ENCODE measurements around the gene LGR6.

LGR6 gene

GRCh38 chr1:202201971-202202370 lies 8.4 kb downstream of the LGR6 start:
- no peaks in the 10 kb centered on the region; the same call in 1 of the 2 replicates for H3K9me3 ChIP-seq (ENCODE audit: control insufficient read depth, insufficient read depth, low read length)
- no peak overlapping the region for H3K9ac ChIP-seq (ENCODE audit: low read depth, low read length)
- H3K27ac ChIP-seq (ENCODE audit: low read depth, low read length), result no peak overlapping the region
- no peak overlapping the region for H3K4me3 ChIP-seq (ENCODE audit: low read depth, low read length)
- H3K36me3 ChIP-seq (ENCODE audit: control insufficient read depth, insufficient read depth, low read length), result no peaks in the 10 kb centered on the region
- no peaks in the 10 kb centered on the region for H3K27me3 ChIP-seq (ENCODE audit: control insufficient read depth, insufficient read depth, low read length)
- 0 out of 2 replicates have a peak, but pooled peaks cover 3% of the 10 kb centered on the region for H3K4me1 ChIP-seq (ENCODE audit: control insufficient read depth, insufficient read depth, low read length)

DNA sequence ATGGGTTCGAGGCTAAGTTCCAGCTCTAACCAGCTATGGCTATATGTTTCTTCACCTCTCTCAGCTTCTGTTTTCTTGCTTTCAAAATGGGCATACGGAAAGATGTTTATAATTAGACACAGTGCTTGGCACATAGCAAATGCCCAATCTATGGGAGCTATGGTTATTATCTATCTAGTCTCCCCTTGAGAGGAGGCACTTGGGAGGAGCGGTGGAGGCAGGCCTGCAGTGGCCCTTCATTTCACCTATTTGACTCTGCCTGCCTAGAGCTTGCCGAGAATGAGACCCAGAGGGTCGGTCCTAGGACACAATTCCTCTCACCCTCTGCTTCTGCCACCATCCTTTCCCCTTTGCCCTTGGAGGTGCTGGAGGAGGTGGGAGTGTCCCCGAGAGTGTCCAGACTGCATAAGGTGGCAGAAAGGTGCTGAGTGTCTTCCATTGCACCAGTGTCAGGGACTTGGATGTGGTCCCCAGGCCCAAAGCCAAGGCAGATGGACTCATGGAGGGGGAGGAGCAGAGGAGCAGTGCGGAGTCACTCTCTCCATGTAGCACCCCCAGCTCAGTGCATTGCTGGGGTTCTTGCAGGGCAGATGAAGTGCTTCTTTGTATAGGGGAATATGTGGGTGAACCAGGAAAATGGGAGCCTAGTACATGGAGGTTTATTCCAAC lies 9.0 kb downstream of the LGR6 start:
- Histone ChIP-seq H3K4me1 (ENCODE audit: control insufficient read depth, insufficient read depth, low read length) (0 out of 2 replicates have a peak, but pooled peaks cover 3% of the 10 kb centered on the region), H3K27ac (ENCODE audit: low read depth, low read length) (no peak overlapping the region), H3K36me3 (ENCODE audit: control insufficient read depth, insufficient read depth, low read length) (no peaks in the 10 kb centered on the region), H3K4me3 (ENCODE audit: low read depth, low read length) (no peak overlapping the region), H3K27me3 (ENCODE audit: control insufficient read depth, insufficient read depth, low read length) (no peaks in the 10 kb centered on the region), H3K9ac (ENCODE audit: low read depth, low read length) (no peak overlapping the region), H3K9me3 (ENCODE audit: control insufficient read depth, insufficient read depth, low read length) (no peaks in the 10 kb centered on the region; the same call in 1 of the 2 replicates)

- H3K4me3 ChIP-seq (ENCODE audit: low read depth, low read length), result no peak overlapping the region
- no peaks in the 10 kb centered on the region for H3K27me3 ChIP-seq (ENCODE audit: control insufficient read depth, insufficient read depth, low read length)
- no peak overlapping the region for H3K9ac ChIP-seq (ENCODE audit: low read depth, low read length)
- no peak overlapping the region for H3K27ac ChIP-seq (ENCODE audit: low read depth, low read length)
- H3K36me3 ChIP-seq (ENCODE audit: control insufficient read depth, insufficient read depth, low read length), result no peaks in the 10 kb centered on the region
- H3K4me1 ChIP-seq (ENCODE audit: control insufficient read depth, insufficient read depth, low read length), result 0 out of 2 replicates have a peak, but pooled peaks cover 3% of the 10 kb centered on the region
- no peaks in the 10 kb centered on the region; the same call in 1 of the 2 replicates for H3K9me3 ChIP-seq (ENCODE audit: control insufficient read depth, insufficient read depth, low read length)
These were observed 9.8 kb downstream of the LGR6 start for GRCh38 chr1:202203238-202204039.

GRCh38 chr1:202204065-202204464 lies 10.5 kb downstream of the LGR6 start:
- H3K4me3 ChIP-seq (ENCODE audit: low read depth, low read length), result no peak overlapping the region
- H3K9me3 ChIP-seq (ENCODE audit: control insufficient read depth, insufficient read depth, low read length), result no peaks in the 10 kb centered on the region; the same call in 1 of the 2 replicates
- H3K9ac ChIP-seq (ENCODE audit: low read depth, low read length), result no peak overlapping the region
- H3K27me3 ChIP-seq (ENCODE audit: control insufficient read depth, insufficient read depth, low read length), result no peaks in the 10 kb centered on the region
- no peak overlapping the region for H3K27ac ChIP-seq (ENCODE audit: low read depth, low read length)
- 0 out of 2 replicates have a peak, but pooled peaks cover 3% of the 10 kb centered on the region for H3K4me1 ChIP-seq (ENCODE audit: control insufficient read depth, insufficient read depth, low read length)
- H3K36me3 ChIP-seq (ENCODE audit: control insufficient read depth, insufficient read depth, low read length), result no peaks in the 10 kb centered on the region

DNA sequence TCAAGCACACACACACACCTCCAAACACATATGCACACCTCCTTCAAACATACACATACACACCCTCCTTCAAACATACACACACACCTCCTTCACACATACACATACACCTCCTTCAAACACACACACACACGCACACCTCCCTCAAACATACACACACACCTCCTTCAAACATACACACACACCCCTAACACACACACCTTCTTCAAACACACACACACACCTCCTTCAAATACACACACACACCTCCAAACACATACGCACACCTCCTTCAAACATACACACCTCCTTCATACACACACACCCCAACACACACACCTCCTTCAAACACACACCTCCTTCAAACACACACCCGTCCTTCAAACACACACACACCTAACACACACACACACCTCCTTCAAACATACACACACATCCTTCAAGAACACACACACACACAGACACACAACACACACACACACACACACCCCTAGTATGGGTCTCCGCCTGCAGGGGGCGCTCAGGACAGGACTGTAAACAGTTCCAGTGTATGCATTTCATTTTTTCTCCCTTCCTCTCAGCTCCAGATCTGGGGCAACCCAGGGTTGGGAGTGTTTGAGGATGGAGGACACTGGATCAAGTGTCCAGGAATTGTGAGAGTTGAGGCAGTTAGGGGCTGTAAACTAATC lies 12.1 kb downstream of the LGR6 start:
- H3K4me1 ChIP-seq (ENCODE audit: control insufficient read depth, insufficient read depth, low read length), result no peaks in the 10 kb centered on the region
- no peaks in the 10 kb centered on the region for H3K27me3 ChIP-seq (ENCODE audit: control insufficient read depth, insufficient read depth, low read length)
- no peaks in the 10 kb centered on the region for H3K36me3 ChIP-seq (ENCODE audit: control insufficient read depth, insufficient read depth, low read length)
- H3K9me3 ChIP-seq (ENCODE audit: control insufficient read depth, insufficient read depth, low read length), result no peaks in the 10 kb centered on the region; the same call in 1 of the 2 replicates
- H3K4me3 ChIP-seq (ENCODE audit: low read depth, low read length), result no peak overlapping the region
- no peak overlapping the region for H3K27ac ChIP-seq (ENCODE audit: low read depth, low read length)
- no peak overlapping the region for H3K9ac ChIP-seq (ENCODE audit: low read depth, low read length)

DNA sequence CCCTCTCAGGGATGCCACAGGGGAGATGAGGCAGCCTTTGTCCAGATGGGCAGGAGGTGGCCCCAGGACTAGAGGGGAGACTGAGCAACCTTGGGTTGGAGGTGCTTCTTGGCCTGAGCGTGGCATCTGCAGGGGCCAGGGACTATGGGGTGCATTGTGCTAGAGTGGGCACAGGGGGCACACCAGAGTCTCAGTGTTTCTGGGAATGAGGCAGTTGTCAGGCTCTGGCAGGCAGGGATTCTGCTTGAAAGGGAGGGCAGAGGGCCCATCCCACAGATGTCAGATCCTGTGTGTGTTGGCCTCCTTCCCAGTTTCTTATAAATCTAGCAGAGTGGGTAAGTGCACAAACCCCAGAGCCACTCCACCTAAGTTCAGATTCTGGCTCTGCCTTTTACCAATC lies 13.7 kb downstream of the LGR6 start:
- no peak overlapping the region for H3K27ac ChIP-seq (ENCODE audit: low read depth, low read length)
- H3K4me3 ChIP-seq (ENCODE audit: low read depth, low read length), result no peak overlapping the region
- H3K36me3 ChIP-seq (ENCODE audit: control insufficient read depth, insufficient read depth, low read length), result no peaks in the 10 kb centered on the region
- no peaks in the 10 kb centered on the region; the same call in 1 of the 2 replicates for H3K9me3 ChIP-seq (ENCODE audit: control insufficient read depth, insufficient read depth, low read length)
- no peak overlapping the region for H3K9ac ChIP-seq (ENCODE audit: low read depth, low read length)
- no peaks in the 10 kb centered on the region for H3K27me3 ChIP-seq (ENCODE audit: control insufficient read depth, insufficient read depth, low read length)
- no peaks in the 10 kb centered on the region for H3K4me1 ChIP-seq (ENCODE audit: control insufficient read depth, insufficient read depth, low read length)

DNA sequence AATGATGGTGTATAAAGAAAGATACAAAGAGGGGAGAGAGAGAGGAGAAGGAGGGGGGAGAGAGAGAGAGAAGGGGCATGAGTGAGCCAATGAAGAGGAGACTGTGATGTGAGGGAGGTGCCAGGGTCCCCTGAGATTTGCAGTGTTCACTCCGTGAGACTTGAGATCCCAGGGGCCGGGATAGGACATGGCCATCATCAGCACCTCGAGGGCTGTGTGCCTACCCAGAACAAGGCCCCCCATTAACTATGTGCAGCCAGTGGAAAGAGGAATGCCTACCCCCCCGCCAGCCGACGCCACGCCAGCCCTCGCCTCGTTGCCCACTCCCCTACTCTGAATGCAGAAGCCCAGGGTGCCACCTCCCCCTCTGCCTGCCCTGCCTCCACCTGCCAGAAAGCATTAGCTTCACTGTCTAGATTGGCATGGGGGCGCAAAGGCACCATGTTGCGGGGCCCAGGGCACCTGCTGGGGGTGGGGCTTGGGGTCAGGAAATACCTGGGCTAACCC lies 14.8 kb downstream of the LGR6 start:
- no peak overlapping the region for H3K9ac ChIP-seq (ENCODE audit: low read depth, low read length)
- no peaks in the 10 kb centered on the region for H3K4me1 ChIP-seq (ENCODE audit: control insufficient read depth, insufficient read depth, low read length)
- no peaks in the 10 kb centered on the region; the same call in 1 of the 2 replicates for H3K9me3 ChIP-seq (ENCODE audit: control insufficient read depth, insufficient read depth, low read length)
- H3K4me3 ChIP-seq (ENCODE audit: low read depth, low read length), result no peak overlapping the region
- H3K27ac ChIP-seq (ENCODE audit: low read depth, low read length), result no peak overlapping the region
- no peaks in the 10 kb centered on the region for H3K27me3 ChIP-seq (ENCODE audit: control insufficient read depth, insufficient read depth, low read length)
- no peaks in the 10 kb centered on the region for H3K36me3 ChIP-seq (ENCODE audit: control insufficient read depth, insufficient read depth, low read length)

GRCh38 chr1:202210385-202210784 lies 16.8 kb downstream of the LGR6 start:
- H3K9ac ChIP-seq (ENCODE audit: low read depth, low read length), result no peak overlapping the region
- H3K27ac ChIP-seq (ENCODE audit: low read depth, low read length), result no peak overlapping the region
- no peaks in the 10 kb centered on the region for H3K4me1 ChIP-seq (ENCODE audit: control insufficient read depth, insufficient read depth, low read length)
- no peaks in the 10 kb centered on the region; the same call in 1 of the 2 replicates for H3K9me3 ChIP-seq (ENCODE audit: control insufficient read depth, insufficient read depth, low read length)
- H3K27me3 ChIP-seq (ENCODE audit: control insufficient read depth, insufficient read depth, low read length), result peaks cover 8% of the 10 kb centered on the region
- H3K36me3 ChIP-seq (ENCODE audit: control insufficient read depth, insufficient read depth, low read length), result no peaks in the 10 kb centered on the region
- H3K4me3 ChIP-seq (ENCODE audit: low read depth, low read length), result no peak overlapping the region

DNA sequence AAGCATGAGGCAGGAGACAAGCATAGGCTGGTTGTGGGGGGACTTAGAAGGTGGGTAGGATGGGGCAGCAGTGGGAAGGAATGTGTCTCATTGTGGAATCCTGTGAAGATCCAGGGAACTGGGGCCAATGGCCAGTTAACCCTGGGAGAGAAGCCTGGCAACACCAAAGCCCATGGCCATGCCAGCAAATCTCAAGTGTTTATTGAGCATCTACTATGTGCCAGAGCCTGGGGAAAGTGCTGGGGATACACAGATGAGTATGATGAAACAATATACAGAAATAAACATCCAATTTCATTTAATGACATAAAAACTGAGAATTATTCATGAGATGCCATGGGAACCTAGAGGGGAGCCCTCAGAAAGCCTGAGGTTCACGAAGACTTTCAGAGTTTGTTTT lies 17.4 kb downstream of the LGR6 start:
- Histone ChIP-seq H3K4me3 (ENCODE audit: low read depth, low read length) (no peak overlapping the region), H3K27me3 (ENCODE audit: control insufficient read depth, insufficient read depth, low read length) (peaks cover 12% of the 10 kb centered on the region), H3K9me3 (ENCODE audit: control insufficient read depth, insufficient read depth, low read length) (no peaks in the 10 kb centered on the region), H3K9ac (ENCODE audit: low read depth, low read length) (no peak overlapping the region), H3K4me1 (ENCODE audit: control insufficient read depth, insufficient read depth, low read length) (no peaks in the 10 kb centered on the region), H3K36me3 (ENCODE audit: control insufficient read depth, insufficient read depth, low read length) (no peaks in the 10 kb centered on the region), H3K27ac (ENCODE audit: low read depth, low read length) (no peak overlapping the region)

GRCh38 chr1:202212787-202213186 lies 19.2 kb downstream of the LGR6 start:
- Histone ChIP-seq H3K4me3 (ENCODE audit: low read depth, low read length) (no peak overlapping the region), H3K27ac (ENCODE audit: low read depth, low read length) (no peak overlapping the region), H3K27me3 (ENCODE audit: control insufficient read depth, insufficient read depth, low read length) (peaks cover 15% of the 10 kb centered on the region), H3K4me1 (ENCODE audit: control insufficient read depth, insufficient read depth, low read length) (0 out of 2 replicates have a peak, but pooled peaks cover 3% of the 10 kb centered on the region), H3K9ac (ENCODE audit: low read depth, low read length) (no peak overlapping the region), H3K9me3 (ENCODE audit: control insufficient read depth, insufficient read depth, low read length) (no peaks in the 10 kb centered on the region), H3K36me3 (ENCODE audit: control insufficient read depth, insufficient read depth, low read length) (no peaks in the 10 kb centered on the region)
